SU-DHL-6 (cell line): ENCODE measurements around the gene TMEM121B.

Experiments
- H2AFZ ChIP-seq: fragments of 200-600 bp; sonication (generic); 2 replicates; pipeline ENCODE4 v1.6.1; 2014; ENCODE audit warnings: low read depth, mild to moderate bottlenecking, moderate library complexity, mixed read lengths, antibody characterized with exemption, low read length; ENCODE audit not compliant: severe bottlenecking
- H3F3A ChIP-seq: fragments of 200-600 bp; shearing (Covaris generic); 2 replicates; pipeline ENCODE4 v1.6.0; 2016; ENCODE audit warnings: antibody characterized with exemption, mild to moderate bottlenecking; ENCODE audit not compliant: insufficient read depth
- H3K27ac ChIP-seq: fragments of 200-600 bp; sonication (generic); 2 replicates; pipeline ENCODE4 v1.5.1; 2016; ENCODE audit warnings: low read depth, mild to moderate bottlenecking, low read length, moderate library complexity, mixed read lengths
- H3K27me3 ChIP-seq: fragments of 200-600 bp; sonication (generic), shearing (Covaris generic); 2 replicates; pipeline ENCODE4 v1.6.0; 2014; ENCODE audit warnings: mild to moderate bottlenecking, low read length
- H3K36me3 ChIP-seq: fragments of 200-600 bp; sonication (generic); 2 replicates; pipeline ENCODE4 v1.6.1; 2014; ENCODE audit warnings: mild to moderate bottlenecking, low read length, mixed read lengths
- H3K4me2 ChIP-seq: fragments of 300-600, 200-600 bp; shearing (Covaris generic), sonication (generic); 2 replicates; pipeline ENCODE4 v1.6.0; 2014; ENCODE audit warnings: low read length, low read depth, mild to moderate bottlenecking; ENCODE audit not compliant: poor library complexity, severe bottlenecking
- H3K4me3 ChIP-seq: fragments of 200-600 bp; sonication (generic); 2 replicates; pipeline ENCODE4 v1.5.1; 2014; ENCODE audit warnings: antibody characterized with exemption, low read length, mild to moderate bottlenecking, mixed read lengths; ENCODE audit not compliant: insufficient read depth, poor library complexity, severe bottlenecking
- H3K79me2 ChIP-seq: fragments of 200-600 bp; sonication (generic); 2 replicates; pipeline ENCODE4 v1.6.1; 2014; ENCODE audit warnings: mild to moderate bottlenecking, low read length, moderate library complexity; ENCODE audit not compliant: insufficient read depth
- H3K9ac ChIP-seq: fragments of 200-600 bp; sonication (generic); 2 replicates; pipeline ENCODE4 v1.7.0; 2014; ENCODE audit warnings: mild to moderate bottlenecking, low read length
- H3K9me2 ChIP-seq: fragments of 200-600 bp; sonication (generic); replicated peaks from 2 replicates; pipeline ENCODE4 v1.6.1; 2014; ENCODE audit warnings: low read length; ENCODE audit not compliant: insufficient read depth
- H3K9me3 ChIP-seq: fragments of 200-600 bp; sonication (generic); 2 replicates; pipeline ENCODE4 v1.6.1; 2014; ENCODE audit warnings: low read length, mixed read lengths; ENCODE audit not compliant: insufficient read depth
- H4K20me1 ChIP-seq: fragments of 200-600 bp; sonication (generic); 2 replicates; pipeline ENCODE4 v1.6.1; 2014; ENCODE audit warnings: low read depth, mild to moderate bottlenecking, antibody characterized with exemption, low read length, moderate library complexity, mixed read lengths
- CTCF ChIP-seq: fragments of 200-600 bp; sonication (generic); IDR thresholded peaks from one replicate; pipeline ENCODE4 v1.5.1; 2017; ENCODE audit warnings: antibody characterized with exemption, mild to moderate bottlenecking, low read length, moderate library complexity; ENCODE audit not compliant: insufficient read depth, poor library complexity, severe bottlenecking
- EZH2phosphoT487 ChIP-seq: fragments of 200-600 bp; sonication (generic), shearing (Covaris generic); conservative IDR thresholded peaks from 2 replicates; pipeline ENCODE4 v1.6.1; 2018; ENCODE audit warnings: mild to moderate bottlenecking, antibody characterized with exemption, low read length, moderate library complexity, mixed read lengths

The TMEM121B gene

GRCh38 chr22:17097062-17097461, 24.1 kb downstream of the TMEM121B start:
- Histone ChIP-seq H3K79me2 (no peaks in the 10 kb centered on the region), H2AFZ (no peak overlapping the region), H3K4me3 (no peak overlapping the region), H3K27me3 (no peaks in the 10 kb centered on the region), H3K27ac (no peak overlapping the region), H3K9ac (no peak overlapping the region), H4K20me1 (no peaks in the 10 kb centered on the region), H3F3A (no peaks in the 10 kb centered on the region), H3K9me2 (no peaks in the 10 kb centered on the region), H3K4me2 (no peak overlapping the region), H3K9me3 (no peaks in the 10 kb centered on the region), H3K36me3 (no peaks in the 10 kb centered on the region)
- no peak for TF ChIP-seq EZH2phosphoT487
- no peak for TF ChIP-seq CTCF

- TF ChIP-seq EZH2phosphoT487 (no peak), CTCF (no peak)
- H2AFZ ChIP-seq = no peak overlapping the region
- H3F3A ChIP-seq = no peaks in the 10 kb centered on the region
- no peak overlapping the region for H3K4me2 ChIP-seq
- H3K27me3 ChIP-seq = no peaks in the 10 kb centered on the region
- H3K27ac ChIP-seq = no peak overlapping the region
- no peaks in the 10 kb centered on the region for H3K36me3 ChIP-seq
- H3K79me2 ChIP-seq = no peaks in the 10 kb centered on the region
- no peaks in the 10 kb centered on the region for H4K20me1 ChIP-seq
- no peaks in the 10 kb centered on the region for H3K9me2 ChIP-seq
- H3K9ac ChIP-seq = no peak overlapping the region
- H3K4me3 ChIP-seq = no peak overlapping the region
- no peaks in the 10 kb centered on the region for H3K9me3 ChIP-seq
Measured at GRCh38 chr22:17096071-17096470, 25.1 kb downstream of the TMEM121B start.

- TF ChIP-seq CTCF (no peak), EZH2phosphoT487 (no peak)
- no peaks in the 10 kb centered on the region for H3K79me2 ChIP-seq
Measured at GRCh38 chr22:17095538-17095937, 25.6 kb downstream of the TMEM121B start.

More at GRCh38 chr22:17095538-17095937, 25.6 kb downstream of the TMEM121B start:
- Histone ChIP-seq H3K27me3 (no peaks in the 10 kb centered on the region), H3F3A (no peaks in the 10 kb centered on the region), H3K27ac (no peak overlapping the region), H3K36me3 (no peaks in the 10 kb centered on the region), H4K20me1 (no peaks in the 10 kb centered on the region), H3K9me2 (no peaks in the 10 kb centered on the region), H3K4me2 (no peak overlapping the region), H3K9ac (no peak overlapping the region), H3K4me3 (no peak overlapping the region), H2AFZ (no peak overlapping the region), H3K9me3 (no peaks in the 10 kb centered on the region)
